GM18868 (cell line): ENCODE measurements around the gene AJM1.
"Not testable (repeated sequence)": the region's sequence is repeated elsewhere in the genome, so short reads cannot be mapped to it uniquely, and the experiment has no call there.

Experiments used
- ATAC-seq: cut with Tn5 transposase; IDR thresholded peaks from one replicate; pipeline ENCODE4 v1.9.1; 2021; ENCODE audit warnings: mild to moderate bottlenecking, moderate library complexity; ENCODE audit not compliant: unreplicated experiment

Gene AJM1

DNA sequence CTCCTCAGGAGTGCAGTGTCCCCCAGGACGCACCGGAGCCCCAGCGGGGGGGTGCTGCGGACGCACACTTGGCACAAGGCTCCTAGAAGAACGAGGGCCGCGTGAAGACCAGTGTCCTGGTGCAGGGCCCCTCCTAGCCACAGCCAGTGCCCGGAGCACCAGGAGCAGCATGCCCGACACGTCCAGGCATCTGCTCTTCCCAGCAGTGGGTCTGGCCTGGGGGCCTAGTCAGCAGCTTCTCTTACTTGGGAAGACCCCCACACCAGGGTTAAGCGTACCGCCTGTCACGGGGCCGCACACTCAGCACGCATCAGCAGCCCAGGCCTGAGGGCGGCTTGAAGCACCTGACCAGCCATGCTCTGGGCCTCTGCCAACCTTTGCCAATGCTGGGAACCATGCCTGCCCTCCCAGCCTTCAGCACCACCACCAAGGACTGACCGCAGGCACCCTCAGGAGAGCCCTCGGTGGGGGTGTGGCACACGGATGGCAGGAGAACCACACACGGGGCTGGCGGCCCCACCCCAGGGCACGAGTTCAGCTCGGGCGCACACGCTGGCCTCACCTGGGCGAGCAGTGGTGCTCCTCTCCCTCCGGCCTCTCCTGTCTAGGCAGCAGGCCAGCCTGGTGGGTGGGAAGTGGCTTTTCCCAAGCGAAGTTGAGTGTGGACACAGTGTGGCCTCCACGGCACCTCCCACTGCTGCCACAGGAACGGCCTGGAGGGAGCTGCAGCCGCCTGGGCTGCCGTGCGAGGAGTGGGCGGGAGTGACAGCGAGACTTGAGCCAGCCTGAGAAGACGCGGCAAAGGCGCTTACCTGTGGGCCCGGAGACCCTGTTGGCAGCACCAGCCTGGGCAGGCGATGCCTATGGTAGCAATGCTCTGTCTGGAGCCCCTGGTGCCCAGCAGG lies 12.0 kb upstream of the AJM1 start:
- ATAC-seq = no peak

DNA sequence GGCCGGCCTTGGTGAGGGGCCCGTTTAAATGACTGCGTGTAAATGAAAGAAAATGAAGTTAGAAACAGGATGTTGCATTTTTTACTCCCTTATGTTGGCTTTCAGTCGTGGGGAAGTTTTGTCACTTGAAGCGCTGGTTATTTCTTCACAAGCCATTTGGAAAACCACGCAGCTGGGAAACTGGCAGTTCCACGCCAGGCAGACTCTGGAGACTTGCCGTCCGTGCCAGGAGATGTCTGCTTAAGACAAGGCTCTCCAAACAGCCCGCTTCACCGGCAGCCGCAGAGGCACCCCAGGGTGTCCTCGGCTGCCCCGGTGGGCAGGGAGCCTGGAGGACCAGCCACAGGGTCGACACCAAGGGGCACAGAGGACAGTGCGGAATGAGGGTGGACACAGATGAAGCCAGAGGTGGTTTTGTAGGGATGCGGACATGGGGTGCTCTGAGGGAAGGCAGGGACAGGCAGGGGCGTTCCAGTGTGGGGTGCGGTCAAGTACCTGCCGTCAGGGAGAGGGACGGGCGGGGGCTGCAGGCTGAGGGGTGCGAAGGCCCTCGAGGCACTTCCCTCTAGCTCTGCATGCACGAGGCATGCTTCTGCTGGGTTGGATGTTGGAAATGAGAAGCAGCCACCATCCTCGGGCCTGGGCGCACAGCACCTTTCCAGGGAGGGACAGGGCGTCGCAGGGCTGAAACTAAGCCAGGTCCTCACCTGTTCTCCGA lies 11.1 kb upstream of the AJM1 start:
- no peak for ATAC-seq

DNA sequence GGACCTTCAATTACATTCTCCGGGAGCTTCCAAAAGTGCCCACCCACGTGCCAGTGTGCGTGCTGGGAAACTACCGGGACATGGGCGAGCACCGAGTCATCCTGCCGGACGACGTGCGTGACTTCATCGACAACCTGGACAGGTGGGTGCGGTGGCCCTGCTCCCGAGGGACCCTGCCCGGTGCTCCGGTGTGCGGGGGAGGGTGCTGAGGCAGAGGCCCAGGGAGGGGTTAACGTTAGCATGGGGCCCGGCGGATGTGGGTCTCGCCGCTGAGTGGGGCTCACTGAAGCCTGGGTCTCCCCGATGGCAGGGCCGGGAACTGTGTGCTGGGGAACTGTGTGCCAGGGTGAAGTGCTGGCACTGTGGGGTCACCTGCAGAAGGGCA lies 10.6 kb upstream of the AJM1 start:
- ATAC-seq = no peak

DNA sequence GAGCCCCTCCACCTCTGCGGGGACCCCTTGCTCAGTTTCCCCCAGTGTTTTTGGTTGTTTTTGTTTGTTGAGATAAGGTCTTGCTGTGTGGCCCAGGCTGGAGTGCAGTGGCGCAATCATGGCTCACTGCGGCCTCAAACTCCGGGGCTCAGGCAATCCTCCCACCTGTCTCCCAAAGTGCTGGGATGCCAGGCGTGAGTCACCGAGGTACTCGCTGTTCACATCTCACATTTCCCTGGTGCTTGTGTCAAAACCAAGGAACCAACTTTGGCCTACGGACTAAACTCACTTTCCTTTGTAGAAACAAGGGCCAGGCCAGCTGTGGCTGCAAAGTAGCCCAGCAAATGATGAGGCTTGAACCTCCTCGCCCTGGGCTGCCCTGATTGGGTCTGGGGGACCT lies 9.7 kb upstream of the AJM1 start:
- no peak for ATAC-seq

DNA sequence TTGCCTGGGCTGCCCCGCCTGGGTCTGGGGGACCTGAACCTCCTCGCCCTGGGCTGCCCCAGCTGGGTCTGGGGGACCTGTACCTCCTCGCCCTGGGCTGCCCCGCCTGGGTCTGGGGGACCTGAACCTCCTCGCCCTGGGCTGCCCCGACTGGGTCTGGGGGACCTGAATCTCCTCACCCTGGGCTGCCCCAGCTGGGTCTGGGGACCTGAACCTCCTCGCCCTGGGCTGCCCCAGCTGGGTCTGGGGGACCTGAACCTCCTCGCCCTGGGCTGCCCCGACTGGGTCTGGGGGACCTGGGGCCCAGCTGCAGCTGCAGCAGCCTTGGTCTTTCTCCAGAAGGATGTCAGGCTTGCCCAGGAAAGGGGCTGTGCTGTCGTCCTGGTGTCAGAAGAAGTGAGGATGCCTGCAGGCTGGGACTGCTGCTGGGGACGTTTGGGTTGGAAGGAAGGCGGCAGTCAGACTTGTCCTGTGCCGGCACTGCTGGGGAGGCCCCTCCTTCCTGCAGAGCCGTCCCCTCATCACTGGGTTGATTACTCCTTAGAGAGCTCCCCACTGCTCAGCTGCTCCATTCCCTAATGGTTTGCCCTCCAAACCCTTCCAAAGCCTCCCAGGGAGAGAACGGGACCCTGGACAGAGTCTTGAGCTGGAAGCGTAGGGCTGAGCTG lies 8.8 kb upstream of the AJM1 start:
- not testable (repeated sequence) for ATAC-seq

DNA sequence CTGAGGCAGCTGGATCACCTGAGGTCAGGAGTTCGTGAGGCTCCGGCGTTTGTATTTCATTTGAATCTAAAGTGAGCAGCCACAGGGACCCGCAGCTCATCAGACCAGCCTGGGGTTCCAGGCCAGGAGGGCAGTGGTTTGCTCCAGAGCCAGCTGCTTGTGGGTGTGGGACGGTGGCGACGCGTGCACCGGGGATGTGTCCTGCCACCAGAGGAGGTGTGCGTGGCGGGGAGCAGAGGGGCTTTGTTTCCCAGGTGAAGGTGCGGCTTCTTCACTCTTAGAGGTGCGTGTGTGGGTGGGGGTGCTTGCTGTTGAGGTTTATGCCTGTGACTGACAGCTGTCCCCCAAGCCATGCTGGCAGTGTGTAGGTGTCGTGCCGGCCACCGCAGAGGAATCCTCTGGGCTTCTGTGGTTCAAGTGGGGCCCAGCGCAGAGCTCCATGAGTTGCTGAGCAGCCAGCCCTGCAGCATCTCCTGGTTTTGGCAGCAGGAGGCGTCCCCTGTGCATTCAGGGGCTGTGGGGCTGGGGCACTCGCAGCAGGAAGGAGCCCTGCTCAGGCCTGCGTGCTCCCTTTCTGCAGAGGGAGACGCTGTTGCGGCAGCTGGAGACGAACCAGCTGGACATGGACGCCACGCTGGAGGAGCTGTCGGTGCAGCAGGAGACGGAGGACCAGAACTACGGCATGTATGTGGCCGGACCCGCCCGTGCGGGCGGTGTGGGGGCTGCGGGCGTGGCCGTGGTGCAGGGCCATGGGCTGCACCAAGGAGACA lies 6.9 kb upstream of the AJM1 start:
- no peak for ATAC-seq

DNA sequence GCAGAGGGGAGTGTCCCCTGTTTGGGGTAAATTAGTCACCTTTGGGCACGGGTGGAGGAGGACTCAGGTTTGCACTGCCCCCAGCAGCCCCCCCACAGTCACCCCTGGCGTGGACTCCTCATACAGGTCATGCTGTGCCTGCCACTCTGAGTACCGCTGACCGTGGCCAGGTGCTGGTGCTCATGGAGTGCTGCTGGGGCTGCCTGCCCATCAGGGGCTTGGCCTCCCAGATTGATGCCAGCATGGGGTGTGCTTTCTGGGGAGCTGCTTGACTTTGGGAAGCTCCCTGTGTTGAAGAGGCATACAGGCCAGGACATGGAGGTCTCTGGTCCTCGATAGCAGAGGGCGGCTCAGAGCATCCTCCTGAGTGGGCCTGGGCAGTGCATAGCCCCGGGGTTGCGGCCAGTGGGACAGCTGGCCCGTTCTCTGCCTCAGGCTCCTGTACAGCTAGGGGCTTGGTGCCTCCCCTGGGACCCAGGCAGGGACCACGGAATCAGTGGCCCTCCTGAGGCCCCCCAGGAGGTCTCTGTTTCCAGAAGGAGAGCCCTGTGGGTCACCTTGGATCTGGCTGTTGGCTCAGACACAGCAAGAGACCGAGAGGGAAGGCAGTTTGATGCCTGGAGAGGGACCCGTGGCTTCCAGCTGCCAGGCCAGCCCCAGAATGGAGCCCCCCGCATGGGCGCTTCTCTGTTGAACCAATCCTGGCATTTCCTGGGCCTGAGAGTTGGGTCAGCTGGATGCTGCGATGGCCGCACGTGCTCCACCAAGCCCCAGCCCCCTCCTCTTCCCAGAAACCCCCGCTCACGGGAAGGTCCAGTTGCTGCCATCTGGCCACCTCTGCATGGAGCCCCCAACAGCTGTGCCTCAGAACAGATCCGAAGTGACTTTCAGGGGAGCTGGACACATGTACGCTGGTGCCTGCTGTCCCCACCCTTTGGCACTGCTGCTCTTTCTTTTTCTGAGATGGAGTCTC lies 6.1 kb upstream of the AJM1 start:
- no peak for ATAC-seq

DNA sequence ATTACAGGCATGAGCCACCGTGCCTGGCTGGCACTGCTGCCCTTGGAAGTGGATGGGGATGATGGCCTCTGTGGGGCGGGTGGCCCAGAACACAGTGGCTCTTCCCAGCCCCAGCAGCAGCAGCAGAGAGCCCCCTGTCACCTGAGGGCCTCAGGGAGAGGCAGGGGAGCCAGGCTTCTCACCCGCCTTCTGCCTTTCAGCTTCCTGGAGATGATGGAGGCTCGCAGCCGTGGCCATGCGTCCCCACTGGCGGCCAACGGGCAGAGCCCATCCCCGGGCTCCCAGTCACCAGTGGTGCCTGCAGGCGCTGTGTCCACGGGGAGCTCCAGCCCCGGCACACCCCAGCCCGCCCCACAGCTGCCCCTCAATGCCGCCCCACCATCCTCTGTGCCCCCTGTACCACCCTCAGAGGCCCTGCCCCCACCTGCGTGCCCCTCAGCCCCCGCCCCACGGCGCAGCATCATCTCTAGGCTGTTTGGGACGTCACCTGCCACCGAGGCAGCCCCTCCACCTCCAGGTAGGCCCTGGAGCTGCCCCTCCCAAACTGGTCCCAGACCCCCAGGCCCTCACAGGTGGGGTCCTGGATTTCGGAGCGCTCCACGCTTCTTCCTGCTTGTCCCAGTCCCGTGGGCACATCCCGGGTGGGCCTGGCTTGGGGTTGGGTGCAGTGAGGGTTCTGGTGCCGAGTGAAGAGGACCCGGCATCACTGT lies 5.0 kb upstream of the AJM1 start:
- ATAC-seq = no peak

DNA sequence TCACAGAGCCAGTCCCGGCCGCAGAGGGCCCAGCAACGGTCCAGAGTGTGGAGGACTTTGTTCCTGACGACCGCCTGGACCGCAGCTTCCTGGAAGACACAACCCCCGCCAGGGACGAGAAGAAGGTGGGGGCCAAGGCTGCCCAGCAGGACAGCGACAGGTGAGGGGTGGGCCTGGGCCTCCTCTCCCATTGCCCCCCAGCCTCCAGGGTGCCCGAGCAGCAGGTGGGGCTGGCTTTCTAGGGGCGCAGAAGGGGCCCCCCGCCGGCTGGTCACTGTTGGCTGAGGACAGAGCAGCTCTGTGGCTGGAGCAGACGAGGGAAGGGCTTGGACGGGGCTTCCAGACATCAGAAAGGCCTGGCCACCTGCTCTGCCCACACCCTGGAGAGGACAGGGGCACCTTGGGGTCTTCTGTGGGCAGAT lies 4.4 kb upstream of the AJM1 start:
- not testable (repeated sequence) for ATAC-seq

DNA sequence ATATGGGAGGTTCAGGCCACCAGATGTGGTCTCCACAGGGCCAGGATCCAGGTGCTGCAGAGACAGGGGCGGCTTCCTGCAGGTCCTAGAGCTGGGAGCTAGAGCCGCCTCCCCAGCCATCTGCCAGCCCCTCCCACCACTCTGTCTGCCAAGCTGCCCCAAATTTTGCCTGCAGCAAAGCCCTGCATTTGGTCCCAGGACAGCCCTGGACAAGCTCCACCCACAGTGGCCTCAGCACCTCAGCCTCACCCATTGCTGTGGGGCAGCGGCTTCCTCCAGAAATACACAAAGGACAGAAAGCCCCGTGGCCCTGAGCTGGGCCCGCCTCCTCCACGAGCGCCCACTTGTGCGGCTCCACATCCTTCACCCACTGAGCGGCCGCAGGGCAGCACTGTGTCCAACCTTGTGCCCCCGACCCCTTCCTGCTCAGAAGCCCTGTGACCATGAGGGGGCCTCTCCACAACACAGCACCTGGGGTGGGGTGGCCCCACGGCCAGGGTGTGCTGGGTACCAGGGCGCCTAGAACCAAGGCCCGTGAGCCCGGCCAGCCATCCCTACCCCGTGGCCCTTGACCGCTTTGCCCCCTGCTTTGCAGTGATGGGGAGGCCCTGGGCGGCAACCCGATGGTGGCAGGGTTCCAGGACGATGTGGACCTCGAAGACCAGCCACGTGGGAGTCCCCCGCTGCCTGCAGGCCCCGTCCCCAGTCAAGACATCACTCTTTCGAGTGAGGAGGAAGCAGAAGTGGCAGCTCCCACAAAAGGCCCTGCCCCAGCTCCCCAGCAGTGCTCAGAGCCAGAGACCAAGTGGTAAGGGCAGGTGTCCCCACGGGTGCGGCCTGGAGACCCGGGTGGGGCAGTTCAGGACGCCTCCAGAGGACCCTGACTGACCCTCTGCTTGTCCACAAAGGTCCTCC lies 3.7 kb upstream of the AJM1 start:
- no peak for ATAC-seq

DNA sequence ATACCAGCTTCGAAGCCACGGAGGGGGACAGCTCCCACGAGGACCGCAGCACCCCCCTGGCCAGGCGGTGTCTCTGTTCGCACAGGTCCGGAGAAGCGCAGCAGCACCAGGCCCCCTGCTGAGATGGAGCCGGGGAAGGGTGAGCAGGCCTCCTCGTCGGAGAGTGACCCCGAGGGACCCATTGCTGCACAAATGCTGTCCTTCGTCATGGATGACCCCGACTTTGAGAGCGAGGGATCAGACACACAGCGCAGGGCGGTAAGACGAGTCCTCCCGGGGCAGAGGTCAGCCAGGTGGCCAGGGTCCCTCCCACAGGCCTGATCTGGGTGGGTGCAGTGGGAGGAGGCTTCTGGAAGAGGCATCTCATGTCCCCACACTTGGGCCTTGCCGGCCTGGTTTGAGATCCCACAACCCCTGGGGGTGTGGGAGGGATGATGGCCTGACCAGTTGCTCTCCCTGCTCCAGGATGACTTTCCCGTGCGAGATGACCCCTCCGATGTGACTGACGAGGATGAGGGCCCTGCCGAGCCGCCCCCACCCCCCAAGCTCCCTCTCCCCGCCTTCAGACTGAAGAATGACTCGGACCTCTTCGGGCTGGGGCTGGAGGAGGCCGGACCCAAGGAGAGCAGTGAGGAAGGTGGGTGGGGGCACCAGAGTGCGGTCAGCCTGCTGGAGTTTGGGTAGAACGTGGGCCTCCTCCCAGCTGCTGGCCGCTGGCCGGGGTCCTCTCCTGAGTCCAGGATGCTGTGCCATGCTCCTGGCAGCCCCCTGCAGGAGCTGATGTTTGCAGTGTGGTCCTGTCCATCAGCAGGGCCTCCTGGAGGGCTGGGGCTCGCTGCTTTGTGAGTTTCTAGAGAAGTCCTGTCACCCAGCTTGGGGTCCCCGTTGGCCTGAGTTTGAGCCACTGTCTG lies 2.8 kb upstream of the AJM1 start:
- no peak for ATAC-seq

DNA sequence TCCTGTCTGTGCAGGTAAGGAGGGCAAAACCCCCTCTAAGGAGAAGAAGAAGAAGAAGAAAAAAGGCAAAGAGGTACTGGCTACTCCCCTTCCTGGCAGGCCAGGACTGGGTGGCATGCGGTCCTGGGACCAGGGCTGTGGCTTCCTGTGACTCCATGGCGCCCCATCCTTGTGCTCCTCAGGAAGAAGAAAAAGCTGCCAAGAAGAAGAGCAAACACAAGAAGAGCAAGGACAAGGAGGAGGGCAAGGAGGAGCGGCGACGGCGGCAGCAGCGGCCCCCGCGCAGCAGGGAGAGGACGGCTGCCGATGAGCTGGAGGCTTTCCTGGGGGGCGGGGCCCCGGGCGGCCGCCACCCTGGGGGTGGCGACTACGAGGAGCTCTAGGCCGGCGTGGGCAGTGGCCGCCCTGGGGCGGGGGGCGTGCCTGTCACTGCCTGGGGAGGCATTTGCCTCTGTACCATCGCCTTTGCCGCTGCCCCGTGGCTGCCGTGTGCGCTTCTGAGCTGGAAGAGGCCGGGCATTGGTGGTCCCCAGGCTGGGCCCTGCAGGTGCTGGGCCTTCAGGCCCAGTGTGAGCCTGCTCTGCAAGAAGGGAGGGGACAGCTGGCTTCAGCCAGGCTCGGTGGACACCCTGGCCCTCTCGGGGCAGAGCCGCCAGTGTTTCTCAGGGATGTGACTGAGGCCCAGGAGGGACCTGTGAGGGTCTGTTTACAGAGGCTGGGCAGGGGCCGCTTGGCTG lies 2.0 kb upstream of the AJM1 start:
- ATAC-seq = no peak

DNA sequence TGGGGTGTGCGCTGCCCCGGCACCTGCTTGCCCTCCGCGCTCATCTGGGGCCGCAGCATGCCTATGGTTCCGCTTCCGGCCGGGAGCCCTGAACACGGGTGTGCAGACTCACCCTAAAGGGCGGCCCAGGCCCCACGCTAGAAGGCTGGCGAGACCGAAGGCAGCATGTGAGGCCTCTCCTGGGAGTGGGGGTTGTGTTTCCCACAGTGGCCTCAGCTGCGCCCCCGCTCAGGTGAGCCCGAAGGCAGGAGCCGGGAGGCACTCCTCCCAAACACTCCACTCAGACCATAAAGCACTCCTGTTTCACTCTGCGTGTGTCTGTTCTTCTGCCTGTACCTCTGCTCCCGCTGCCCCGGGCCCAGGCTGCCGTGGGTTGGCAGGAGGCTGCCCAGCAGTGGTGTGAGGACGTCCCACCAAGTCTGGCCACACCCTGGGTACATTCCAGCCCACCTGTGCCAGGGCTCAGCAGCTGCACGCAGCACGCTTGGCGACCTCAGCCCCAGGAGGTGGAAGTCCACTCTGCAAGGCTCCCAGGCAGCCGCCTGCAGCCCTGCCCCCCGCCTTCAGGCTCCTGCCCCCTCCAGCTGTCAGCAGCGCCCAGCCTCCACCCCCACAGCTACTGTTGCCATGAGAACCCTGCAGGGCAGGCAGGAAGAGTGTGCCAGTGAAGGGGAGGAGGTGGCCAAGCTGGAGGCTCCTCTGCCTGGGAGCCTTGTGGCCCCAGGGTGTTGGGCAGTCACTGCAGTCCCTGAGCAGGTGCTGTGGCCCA lies 1.2 kb upstream of the AJM1 start:
- no peak for ATAC-seq

DNA sequence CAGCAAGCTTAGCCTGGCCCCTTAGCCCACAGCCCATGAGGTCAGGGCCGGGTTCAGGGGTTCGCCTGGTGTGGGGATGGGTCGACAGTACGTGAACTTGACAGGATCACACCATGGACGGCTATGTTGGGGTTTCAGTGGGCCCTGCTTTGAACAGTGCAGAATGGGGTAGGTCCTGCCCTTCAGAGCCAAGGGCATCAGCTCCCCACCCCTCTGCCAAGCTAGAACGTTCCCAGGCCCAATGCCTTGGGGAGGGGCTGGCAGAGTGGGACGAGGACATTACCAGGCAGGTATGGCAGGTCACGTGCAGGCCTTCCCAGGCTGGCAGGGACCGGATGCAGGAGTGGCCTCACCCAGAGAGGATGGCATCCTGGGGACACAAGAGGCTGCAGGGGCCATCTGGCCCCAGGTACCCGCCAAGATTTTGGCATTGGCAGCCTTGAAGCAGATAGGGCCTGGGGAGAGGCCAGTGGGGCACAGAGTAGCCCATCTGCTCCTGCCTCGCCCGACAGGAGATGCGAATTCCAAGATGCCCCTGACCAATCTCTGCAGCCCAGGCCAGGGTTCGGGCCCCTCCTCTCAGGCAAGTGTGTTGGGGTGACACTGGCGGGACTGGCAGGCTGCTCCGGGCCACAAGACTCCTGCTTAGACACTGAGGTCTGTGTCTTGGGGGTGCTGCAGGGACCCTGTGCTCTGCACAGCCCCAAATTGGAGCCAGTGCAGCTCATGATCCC lies 465 bp upstream of the AJM1 start:
- not testable (repeated sequence) for ATAC-seq
